NT2/D1 (cell line): Measurements from ENCODE around the gene TMEM169.

Experiments
- DNase-seq: peaks from one replicate; pipeline ENCODE4 v3.0.0-alpha.2; 2011; ENCODE audit warnings: low read depth, low spot score
- H3K27me3 ChIP-seq: 2 replicates; pipeline ENCODE4 v1.6.0; 2011; ENCODE audit warnings: mild to moderate bottlenecking; ENCODE audit not compliant: insufficient read length, insufficient read depth
- H3K36me3 ChIP-seq: 2 replicates; pipeline ENCODE4 v1.6.1; 2011; ENCODE audit warnings: mild to moderate bottlenecking, low read length, mixed read lengths; ENCODE audit not compliant: insufficient read depth, insufficient read length
- H3K4me1 ChIP-seq: 2 replicates; pipeline ENCODE4 v1.5.1; 2011; ENCODE audit not compliant: insufficient read depth, insufficient read length
- H3K4me3 ChIP-seq: 2 replicates; pipeline ENCODE4 v1.5.1; 2011; ENCODE audit warnings: low read depth; ENCODE audit not compliant: insufficient read length
- H3K9ac ChIP-seq: 2 replicates; pipeline ENCODE4 v1.6.0; 2011; ENCODE audit warnings: low read depth; ENCODE audit not compliant: insufficient read length
- H3K9me3 ChIP-seq: 2 replicates; pipeline ENCODE4 v1.5.1; 2011; ENCODE audit warnings: mild to moderate bottlenecking, low read length; ENCODE audit not compliant: insufficient read depth
- SUZ12 ChIP-seq: IDR thresholded peaks from 2 replicates; pipeline ENCODE4 v1.6.1; 2011; ENCODE audit not compliant: insufficient read length, insufficient read depth; ENCODE audit errors: extremely low read depth
- YY1 ChIP-seq: IDR thresholded peaks from 2 replicates; pipeline ENCODE4 v1.6.1; 2011; ENCODE audit not compliant: insufficient read length, insufficient read depth
- ZNF274 ChIP-seq: IDR thresholded peaks from 2 replicates; pipeline ENCODE4 v1.6.1; 2011; ENCODE audit warnings: mild to moderate bottlenecking, low read depth, low read length

The TMEM169 gene

GRCh38 chr2:216108310-216108966 lies 26.7 kb downstream of the TMEM169 start:
- Histone ChIP-seq H3K36me3 (peaks cover 33% of the 10 kb centered on the region), H3K4me3 (peak overlapping the region; percentile 94), H3K27me3 (no peaks in the 10 kb centered on the region), H3K9ac (peak overlapping the region; percentile 72), H3K4me1 (peaks cover 3% of the 10 kb centered on the region), H3K9me3 (no peaks in the 10 kb centered on the region)
- no peak for DNase-seq
- TF ChIP-seq SUZ12 (no peak), YY1 (no peak), ZNF274 (no peak)

GRCh38 chr2:216108967-216109921 lies 27.5 kb downstream of the TMEM169 start, which contains the start of gene XRCC5:
Gene XRCC5 (plus strand): TSS chr2:216109348. CDS start chr2:216109437, 89 bp downstream.
- Histone ChIP-seq H3K9me3 (no peaks in the 10 kb centered on the region), H3K9ac (peak within 1 kb of the TSS; percentile 97), H3K4me3 (peak within 1 kb of the TSS; percentile 94), H3K36me3 (peaks cover 41% of the 10 kb centered on the region), H3K4me1 (peaks cover 3% of the 10 kb centered on the region), H3K27me3 (no peaks in the 10 kb centered on the region)
- no peak for TF ChIP-seq ZNF274
- TF ChIP-seq YY1: peak; percentile 8
- DNase-seq: peak; percentile 98

DNA sequence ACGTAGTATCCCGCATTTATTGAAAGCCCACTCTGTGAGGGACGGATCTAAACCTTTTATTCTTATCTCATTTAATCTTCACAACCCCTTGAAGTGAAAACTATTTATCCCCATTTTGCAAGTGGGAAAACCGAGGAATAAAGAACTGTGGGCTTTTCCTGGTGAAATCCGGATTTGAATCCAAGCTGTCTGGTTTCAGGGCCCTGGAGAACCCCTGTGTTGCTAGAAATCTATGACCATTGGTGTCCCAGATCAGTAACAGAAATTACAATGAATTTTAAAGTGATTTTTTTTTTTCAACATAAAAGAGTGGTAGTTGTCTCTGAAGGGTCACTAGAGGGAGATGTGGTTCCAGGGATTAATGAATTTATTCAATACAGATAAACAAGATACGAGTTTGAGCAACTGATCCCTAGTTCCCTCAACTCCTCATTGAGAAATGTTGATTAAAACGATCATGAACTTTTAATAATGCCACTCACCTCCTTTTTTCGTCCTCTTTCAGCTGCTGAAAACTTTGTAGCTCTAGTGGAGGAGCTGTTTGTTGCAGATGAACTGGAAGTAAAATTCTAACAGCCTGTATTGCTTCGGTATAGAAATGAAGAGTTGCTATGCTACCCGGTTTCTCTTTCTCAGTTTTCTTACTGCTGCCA lies 28.4 kb downstream of the TMEM169 start:
- TF ChIP-seq SUZ12: no peak
- no peak for TF ChIP-seq YY1
- no peak for TF ChIP-seq ZNF274
- Histone ChIP-seq H3K9me3 (no peaks in the 10 kb centered on the region), H3K9ac (peak overlapping the region; percentile 97), H3K36me3 (peaks cover 46% of the 10 kb centered on the region), H3K4me3 (peak overlapping the region; percentile 94), H3K27me3 (no peaks in the 10 kb centered on the region), H3K4me1 (peaks cover 3% of the 10 kb centered on the region)
- DNase-seq: no peak

DNA sequence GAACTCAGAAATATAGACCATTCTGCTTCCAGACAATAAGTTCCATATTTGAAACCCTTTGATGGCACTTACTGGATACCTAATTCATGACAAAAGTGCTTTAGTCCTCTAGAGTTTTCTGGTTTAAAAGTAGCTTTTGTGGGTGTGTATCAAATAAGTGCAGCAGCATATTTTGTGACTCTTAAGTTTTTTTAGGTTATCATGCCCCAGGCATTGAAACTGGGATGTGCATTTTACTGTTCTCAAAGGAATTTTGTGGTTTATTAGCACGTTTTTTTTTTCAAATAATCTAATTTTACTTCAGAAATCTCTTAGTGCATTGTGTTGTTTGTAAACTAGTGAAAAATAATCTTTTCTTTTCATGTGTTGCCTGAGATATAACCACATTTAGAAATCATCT lies 28.9 kb downstream of the TMEM169 start:
- DNase-seq: no peak
- H3K4me3 ChIP-seq: peak overlapping the region; percentile 94
- peaks cover 51% of the 10 kb centered on the region for H3K36me3 ChIP-seq
- peak overlapping the region; percentile 97 for H3K9ac ChIP-seq
- H3K27me3 ChIP-seq: no peaks in the 10 kb centered on the region
- H3K9me3 ChIP-seq: no peaks in the 10 kb centered on the region
- H3K4me1 ChIP-seq: peaks cover 3% of the 10 kb centered on the region
- TF ChIP-seq SUZ12: no peak
- TF ChIP-seq ZNF274: no peak
- no peak for TF ChIP-seq YY1

DNA sequence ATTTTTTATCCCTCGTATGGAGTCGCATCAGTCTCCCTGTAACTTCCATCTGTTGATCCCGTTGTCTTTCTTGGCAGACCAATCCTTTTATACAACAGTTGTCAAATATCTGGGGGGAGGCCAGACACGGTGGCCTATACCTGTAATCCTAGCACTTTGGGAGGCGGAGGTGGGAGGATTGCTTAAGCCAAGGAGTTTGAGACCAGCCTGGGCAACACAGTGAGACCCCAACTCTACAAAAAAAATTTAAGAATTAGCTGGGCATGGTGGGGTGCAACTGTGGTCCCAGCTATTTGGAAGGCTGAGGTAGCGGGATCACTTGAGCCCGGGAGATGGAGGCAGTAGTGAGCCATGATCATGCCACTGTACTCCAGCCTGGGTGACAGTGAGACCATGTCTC lies 29.4 kb downstream of the TMEM169 start:
- DNase-seq: no peak
- Histone ChIP-seq H3K4me3 (no peak overlapping the region), H3K4me1 (peaks cover 3% of the 10 kb centered on the region), H3K9ac (peak overlapping the region; percentile 14), H3K36me3 (peaks cover 56% of the 10 kb centered on the region), H3K9me3 (no peaks in the 10 kb centered on the region), H3K27me3 (no peaks in the 10 kb centered on the region)
- TF ChIP-seq SUZ12 (no peak), YY1 (no peak), ZNF274 (no peak)

DNA sequence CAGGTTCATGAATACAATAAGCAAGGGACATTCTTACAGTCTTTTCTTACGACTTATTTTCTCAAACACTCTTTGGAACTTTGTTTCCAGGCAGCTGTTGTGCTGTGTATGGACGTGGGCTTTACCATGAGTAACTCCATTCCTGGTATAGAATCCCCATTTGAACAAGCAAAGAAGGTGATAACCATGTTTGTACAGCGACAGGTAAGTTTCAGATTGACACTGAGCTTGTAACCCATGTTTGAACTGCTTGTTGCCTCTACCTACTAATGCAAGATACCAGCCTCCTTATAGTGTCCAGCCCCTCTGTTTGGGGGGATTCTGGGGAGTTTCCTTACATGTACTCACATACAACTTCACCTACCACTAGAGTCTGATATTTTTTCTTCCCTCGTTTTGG lies 31.2 kb downstream of the TMEM169 start:
- no peaks in the 10 kb centered on the region for H3K27me3 ChIP-seq
- H3K9me3 ChIP-seq: no peaks in the 10 kb centered on the region
- H3K9ac ChIP-seq: no peak overlapping the region
- TF ChIP-seq YY1 (no peak), ZNF274 (no peak), SUZ12 (no peak)
- H3K4me1 ChIP-seq: peaks cover 3% of the 10 kb centered on the region
- H3K36me3 ChIP-seq: peaks cover 74% of the 10 kb centered on the region
- H3K4me3 ChIP-seq: no peak overlapping the region
- DNase-seq: no peak

- TF ChIP-seq ZNF274 (no peak), SUZ12 (no peak), YY1 (no peak)
- no peaks in the 10 kb centered on the region for H3K27me3 ChIP-seq
- H3K9ac ChIP-seq: no peak overlapping the region
- no peaks in the 10 kb centered on the region for H3K9me3 ChIP-seq
- no peak for DNase-seq
- no peaks in the 10 kb centered on the region for H3K4me1 ChIP-seq
- H3K4me3 ChIP-seq: no peak overlapping the region
- peaks cover 80% of the 10 kb centered on the region for H3K36me3 ChIP-seq
Observed at GRCh38 chr2:216113572-216113971, 31.9 kb downstream of the TMEM169 start.
